GM18511 (cell line): ENCODE measurements around the gene FARS2.
A peak's percentile ranks its signal among the peaks of the same experiment; 100 is the strongest.

Source experiments
- ATAC-seq: cut with Tn5 transposase; IDR thresholded peaks from one replicate; pipeline ENCODE4 v1.9.1; 2021; ENCODE audit warnings: mild to moderate bottlenecking, moderate library complexity; ENCODE audit not compliant: unreplicated experiment

Gene FARS2

DNA sequence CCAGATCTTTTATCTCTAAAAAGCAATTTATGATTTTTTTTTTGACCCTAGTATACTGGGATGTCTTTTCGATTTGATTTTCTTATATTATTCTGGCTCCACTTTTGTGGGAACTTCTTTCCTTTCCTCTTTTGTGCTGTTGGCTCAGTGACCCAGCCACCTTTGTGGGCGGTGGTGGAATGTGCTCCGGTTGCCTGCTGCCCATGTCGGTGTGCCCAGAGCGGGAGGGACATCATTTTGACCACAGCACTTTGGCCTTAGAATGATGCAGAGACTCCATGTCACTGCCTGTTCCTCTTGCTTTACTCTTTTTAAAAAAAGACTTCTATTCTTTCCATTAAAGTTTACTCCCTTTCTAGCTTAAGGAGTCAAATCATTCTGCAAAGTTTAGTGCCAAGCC lies 198.0 kb downstream of the FARS2 start:
- ATAC-seq, result no peak

DNA sequence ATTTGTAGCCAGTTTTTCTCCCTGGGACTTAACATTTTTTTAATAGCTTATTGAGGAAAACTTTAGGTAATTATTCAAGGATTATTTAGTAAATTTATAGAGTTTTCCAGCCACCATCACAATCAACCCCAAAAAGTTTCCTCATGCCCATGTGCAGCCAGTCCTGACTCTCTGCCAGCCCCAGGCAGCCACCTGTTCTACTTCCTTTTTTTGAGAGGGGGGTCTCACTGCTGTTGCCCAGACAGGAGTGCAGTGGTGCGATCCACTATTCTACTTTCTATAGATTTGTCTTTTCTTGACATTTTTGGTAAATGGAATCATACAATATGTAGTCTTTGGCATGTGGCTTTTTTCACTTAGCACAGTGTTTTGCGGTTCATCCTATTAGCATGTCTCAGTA lies 200.1 kb downstream of the FARS2 start:
- no peak for ATAC-seq

DNA sequence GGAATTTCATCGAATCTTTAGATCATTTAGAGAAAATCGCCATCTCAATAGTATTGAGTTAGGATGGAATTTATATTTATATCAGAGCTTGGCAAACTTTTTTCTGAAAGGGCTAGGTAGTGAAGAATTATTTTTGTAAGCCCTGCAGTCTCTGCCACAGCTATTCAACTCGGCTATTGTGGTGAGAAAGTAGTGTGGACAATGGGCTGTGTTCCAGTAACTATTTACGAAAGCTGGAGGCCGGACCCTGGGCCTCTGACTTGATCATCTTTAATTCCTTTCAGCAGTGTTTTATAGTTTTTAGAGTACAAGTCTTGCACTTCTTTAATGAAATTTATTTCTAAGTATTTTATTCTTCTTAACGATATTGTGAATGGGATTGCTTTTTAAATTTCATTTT lies 201.5 kb downstream of the FARS2 start:
- ATAC-seq, result no peak

DNA sequence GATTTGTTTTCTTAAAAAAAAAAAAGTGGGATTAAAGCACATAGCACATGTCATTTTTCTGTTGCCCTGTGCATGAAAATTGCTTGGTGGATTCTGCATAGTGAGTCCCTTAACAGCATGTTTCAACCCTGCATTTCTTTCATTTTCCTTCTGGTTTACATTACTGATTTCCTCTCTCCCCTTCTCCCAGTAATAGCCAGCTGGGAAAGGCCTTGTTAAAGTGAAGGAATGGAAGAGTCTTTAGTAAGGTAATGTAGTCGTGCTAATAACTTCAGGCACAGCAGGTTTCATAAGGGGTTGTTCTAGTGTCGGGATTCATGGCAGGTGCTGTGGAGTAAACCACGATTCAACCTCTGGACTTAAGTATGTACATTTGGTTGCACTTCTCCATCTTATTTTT lies 202.4 kb downstream of the FARS2 start:
- no peak for ATAC-seq

DNA sequence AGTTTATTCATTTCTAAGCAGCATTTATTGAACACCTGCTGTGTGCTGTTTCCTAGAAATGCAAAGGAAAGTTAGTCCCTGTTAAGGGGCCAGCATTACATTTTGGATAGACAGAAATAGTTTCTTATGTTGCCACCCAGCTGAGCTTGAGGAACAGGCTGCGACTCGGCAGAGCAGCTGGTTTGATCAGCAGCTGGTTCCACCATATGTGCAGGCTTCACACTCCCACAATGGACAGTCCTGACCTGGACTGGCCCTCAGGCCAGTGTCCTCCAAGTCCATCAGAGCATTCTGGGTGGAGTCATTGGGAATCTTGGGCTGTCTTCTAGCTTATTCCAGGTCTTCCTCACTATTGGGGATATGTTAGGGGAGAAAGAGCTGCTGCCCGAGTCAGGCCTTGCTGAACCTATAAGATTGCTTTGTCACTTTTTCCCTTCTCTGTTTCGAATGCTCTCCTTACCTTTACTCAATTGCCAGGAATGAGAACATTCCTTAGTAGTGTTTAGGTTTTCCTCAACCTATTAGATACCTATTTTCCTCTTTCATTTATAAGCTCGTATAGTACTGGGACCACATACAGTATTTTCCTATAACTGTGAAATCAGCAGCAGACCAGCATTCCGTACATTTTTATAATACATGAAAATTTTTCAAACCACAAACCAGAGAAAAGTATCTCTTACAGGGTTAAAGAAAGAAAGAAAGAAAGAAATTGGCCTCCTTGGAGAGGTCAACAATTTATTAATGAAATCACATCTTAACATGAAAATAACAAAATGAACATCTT lies 203.0 kb downstream of the FARS2 start:
- ATAC-seq, result no peak

DNA sequence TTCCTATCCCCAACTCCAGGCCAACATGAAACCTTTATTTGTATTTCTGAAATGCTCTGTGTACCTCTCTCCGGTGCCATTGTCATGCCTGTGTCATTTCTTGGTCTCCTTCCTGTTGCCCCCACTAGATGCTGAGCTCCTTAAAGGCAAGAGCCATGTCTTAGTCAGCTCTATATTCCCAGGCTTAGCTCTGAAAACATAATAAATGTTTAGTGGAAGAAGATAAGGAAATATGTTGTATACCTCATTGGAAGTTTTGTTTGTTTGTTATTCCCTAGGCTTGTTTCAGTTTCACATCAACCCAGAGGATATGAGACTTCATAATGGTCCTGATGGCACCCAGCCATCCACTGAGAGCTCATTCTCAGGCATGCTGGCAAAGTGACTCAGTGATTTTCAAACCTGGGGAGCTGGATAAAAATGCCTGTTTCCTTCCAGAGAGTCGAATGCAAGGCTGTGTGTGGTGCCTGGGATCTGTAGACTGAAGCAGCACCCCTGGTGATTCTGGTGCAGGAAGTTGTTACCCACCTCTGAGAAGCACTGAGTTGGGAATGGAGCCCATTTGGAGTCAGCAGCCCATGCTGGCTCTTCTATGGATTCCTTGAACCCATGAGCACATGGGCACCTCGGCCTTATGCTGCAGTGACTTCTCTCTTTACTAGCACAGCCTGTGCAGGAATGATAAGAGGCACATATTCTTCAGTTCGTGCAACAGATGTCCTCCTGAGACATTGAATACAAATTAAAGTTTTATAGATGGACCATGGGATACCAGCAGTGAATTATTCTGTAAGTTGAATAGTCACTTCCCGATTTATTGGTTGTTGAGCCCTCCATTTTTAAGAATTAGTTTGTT lies 205.2 kb downstream of the FARS2 start:
- no peak for ATAC-seq

DNA sequence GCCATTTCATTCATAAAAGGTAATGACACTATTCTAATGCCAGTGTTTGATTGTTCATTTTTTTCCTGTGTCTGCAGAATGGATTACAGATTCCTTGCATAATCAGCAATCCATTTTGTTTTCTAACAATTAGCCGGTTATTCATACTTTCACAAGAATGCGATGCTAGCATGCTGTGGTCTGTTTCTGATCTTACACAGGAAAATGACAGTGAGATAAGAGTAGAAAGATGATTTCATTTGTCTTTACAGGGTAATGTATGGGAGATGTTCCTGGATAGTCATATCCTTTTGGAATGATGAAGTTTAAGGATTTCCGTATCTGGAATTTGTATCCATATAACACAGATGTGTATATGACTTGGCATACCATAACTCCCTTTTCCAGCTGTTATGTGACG lies 207.3 kb downstream of the FARS2 start:
- ATAC-seq, result no peak

DNA sequence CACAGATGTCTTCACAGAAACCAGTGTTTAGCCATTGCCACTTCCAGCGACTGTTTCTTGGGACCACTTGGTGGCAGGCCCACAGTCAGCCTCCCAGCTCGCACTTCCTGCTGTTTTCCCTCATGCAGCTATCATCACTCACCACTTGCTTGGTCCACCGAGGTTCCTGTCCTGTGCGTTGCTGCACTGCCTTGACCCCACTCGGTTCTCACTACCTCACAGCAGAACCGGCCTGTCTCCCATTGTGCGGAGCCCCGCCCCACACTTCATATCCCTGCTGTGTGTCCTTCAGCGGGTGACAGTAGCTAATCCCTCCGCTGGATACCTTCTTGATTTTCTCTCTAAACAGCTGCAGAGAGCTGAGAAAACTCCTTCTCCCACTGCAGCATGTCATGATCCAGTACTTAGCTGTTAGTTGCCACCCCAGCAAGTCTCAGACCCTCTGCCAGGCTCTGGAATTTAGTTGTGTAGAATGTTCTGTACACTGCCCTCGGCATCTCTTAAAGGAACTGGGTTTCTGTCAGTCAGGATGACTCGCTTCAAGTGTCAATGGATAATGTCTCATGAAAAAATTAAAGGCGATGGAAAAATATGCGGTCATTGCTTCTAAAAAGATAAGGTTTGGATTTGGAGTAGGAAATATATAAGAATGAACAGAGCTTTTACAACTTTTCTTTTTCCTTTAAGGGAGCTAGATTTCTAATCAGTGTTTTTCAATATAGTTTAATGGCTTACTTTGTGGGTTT lies 208.0 kb downstream of the FARS2 start:
- no peak for ATAC-seq

DNA sequence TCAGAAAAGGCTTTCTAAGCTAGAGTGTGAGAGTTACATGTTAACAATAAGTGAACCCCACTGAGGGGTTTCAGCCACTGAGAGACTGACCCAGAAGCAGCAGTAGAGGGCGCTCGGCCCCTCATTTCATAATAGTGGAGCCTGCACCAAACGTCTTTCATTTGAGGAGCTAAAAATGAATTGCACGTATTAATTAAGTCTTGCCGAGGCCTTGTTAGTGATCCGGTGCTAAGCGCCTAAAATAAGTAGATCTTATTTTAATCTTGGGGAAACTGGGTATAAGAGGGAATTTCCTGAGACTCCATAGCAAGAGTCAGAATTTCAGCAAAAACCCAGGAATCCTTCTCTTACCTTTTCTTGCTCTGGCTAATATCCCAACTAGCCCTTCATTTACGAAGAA lies 209.7 kb downstream of the FARS2 start:
- ATAC-seq, result no peak

DNA sequence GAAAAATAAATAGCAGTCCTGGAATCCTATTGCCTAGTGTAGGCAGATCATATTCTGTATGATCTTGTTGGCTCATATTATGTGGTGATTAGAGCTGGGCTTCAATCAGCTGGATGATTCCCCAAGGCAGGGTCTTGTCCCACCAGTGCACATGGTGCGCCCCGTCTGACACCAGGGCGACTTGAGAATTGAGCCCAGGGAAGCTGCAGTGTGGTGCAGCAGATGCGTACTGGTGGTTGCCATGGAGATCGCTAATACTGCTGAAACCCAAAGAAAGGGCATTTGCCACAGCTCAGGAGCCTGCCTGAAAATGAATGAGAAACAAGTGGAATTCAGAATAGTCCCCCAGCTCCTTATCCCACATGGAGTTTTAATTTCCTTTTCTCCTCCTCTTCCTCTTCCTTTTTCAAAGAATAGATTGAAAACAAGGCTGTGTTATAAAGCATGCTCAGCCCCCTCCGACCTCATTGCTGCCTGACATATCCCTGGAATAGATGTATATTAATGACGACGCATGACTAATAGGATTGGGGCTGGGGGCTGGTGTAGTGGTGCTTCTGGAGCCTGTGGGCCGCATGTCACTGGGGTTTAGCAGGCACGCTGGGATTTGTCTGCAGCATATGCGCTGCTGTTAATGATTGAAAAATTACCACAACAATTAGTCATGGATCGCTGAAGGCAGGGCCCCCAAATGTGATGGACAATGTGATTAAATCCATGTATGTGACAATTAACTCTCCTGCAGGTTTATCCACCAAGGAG lies 210.5 kb downstream of the FARS2 start:
- no peak for ATAC-seq

DNA sequence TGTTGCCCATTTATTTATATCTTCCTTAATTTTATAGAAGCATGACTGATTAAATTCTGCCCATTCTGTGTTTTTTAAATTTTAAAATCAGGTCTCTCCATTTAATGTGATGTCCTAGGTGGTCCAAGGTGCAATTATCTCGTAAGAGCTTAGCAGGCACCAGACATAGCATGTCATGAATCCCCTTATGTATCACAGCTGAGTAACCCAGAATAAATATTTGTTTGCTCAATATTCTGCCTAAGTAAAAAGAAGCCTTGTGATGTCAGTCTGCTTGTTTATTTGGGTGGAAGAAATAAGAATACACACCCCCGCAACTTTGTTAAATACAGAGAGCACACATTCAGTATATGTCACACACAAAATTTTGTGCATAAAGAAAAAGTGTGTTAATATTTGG lies 211.3 kb downstream of the FARS2 start:
- ATAC-seq, result no peak

DNA sequence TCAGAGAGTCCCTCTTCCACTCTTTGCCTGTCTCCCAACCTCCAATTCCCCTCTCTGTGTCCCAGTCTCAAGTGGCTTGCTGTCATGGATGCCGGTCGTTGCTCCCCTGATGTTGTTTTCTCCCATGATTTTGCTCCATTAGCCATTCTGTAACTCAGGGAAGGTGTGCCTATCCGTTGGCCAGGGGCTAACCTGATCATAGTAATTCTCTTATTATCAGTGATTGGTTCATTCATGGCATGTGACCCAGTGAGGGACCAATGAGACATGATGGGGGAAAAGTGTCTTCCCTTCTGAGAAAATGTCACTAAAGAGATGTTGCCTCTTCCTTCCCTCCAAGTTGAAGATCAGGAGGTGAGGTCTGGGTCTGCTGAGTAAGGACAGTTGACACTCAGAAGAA lies 214.5 kb downstream of the FARS2 start:
- no peak for ATAC-seq

DNA sequence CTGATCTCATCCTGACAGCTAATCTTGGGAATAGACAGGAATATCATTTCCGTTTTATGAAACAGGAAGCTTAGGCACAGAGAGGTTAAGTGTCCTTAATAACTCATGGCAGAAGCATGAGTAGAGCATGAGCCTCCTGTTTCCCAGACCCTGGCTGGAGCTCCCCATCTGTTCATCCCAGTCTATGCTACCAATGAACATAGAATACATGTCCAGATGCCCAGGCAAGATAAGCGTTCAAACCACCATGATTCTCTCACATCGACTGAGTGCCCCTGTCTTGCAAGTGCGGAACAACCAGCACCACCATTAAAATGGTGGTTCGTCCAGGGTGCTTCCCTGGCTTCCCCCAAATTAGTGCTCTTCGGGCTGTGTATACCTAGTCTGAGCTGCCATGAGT lies 217.1 kb downstream of the FARS2 start:
- ATAC-seq, result no peak

DNA sequence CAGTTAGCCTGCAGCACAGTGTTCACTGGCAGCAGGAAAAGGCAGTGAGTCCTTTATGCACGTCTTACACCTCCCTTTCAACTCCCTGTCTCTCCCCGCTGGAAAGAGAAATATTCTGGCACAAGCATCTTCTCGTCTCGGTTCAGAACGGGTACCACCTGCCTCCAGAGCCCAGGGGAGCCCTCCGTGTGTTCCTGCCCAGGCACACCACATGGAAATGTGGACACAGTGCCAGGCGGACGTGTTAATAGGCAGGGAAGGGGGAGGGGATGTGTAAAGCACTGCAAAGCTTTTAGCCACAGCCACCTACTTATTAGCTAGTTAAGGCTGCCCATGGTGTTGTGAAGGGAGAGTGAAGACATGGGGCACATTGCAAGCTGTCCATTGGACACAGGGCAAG lies 219.7 kb downstream of the FARS2 start:
- ATAC-seq, result no peak

DNA sequence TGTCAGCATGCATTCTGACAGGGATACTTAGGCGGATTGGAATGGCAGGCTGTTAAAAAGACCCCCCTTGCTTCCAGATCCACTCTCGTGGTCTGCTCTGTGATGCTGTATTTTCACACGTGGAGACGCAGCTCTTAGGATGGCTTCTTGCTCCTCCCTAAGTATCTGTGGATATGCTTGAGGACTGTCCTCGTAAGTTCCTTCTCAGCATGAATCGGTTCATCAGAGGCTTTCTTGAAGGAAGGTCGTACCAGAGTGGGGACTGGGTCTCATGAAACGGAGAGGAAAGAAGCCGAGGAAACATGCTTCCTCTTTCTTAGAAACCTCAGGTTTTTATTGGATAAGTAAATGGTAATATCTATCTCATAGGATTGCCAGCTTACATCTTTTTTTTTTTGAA lies 220.4 kb downstream of the FARS2 start:
- ATAC-seq, result no peak

DNA sequence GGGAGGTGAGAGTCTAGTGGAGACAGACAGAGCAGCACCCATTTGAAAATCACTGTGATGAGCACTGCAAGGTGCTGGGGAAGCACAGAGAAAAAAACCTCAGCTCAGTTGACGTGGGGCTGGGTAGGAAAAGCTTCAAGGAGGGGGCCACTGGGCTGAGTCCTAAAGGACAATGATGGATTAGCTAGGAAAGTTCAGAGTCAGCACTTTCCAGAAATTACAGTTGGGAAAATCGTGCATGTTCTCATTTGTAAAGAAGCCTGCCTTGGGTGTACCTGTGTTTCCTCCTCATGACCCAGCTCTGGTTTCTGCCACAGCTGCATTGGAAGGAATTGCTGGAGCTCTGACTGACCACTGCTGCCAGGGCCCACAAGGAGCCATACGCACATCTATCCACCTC lies 221.3 kb downstream of the FARS2 start:
- ATAC-seq, result no peak

DNA sequence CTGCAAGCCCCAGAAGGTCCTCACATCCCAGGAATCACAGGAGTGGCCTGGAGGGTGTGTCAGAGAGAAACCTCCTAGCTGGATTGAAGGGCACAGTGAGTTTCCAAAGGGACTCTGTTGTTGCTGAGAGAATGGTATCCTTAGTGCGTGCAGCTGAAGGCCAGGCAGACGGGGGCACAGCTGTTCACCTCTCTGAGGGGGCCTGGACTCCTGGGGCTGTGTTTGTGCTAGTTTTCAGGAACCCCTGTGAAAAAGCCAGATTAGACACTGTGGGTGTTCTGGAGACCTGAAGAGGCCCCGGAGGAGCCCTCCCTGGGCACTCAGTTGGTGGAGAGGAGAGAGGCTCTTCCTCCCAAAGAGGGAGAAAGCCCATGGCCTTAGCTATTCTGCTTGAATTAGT lies 223.4 kb downstream of the FARS2 start:
- no peak for ATAC-seq

DNA sequence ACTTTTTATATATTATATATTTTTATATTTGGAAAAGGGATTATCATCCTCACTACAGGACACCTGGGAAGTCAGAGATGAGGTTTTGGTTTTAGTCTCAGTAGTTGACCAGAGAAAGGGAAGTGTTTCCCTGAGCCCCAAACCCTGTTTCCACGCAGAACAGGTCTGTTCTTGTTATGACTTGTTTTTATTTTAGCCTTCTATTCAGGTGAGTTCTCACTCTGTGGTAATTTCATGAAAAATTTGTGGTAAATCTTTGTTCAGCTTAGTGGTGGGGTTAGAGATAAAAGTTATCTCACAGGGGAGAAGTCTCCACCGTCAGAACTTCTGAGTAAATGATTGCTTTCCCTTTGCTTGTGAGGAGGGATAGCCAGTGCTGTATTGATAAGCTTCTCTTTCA lies 224.9 kb downstream of the FARS2 start:
- ATAC-seq, result peak; percentile 98

DNA sequence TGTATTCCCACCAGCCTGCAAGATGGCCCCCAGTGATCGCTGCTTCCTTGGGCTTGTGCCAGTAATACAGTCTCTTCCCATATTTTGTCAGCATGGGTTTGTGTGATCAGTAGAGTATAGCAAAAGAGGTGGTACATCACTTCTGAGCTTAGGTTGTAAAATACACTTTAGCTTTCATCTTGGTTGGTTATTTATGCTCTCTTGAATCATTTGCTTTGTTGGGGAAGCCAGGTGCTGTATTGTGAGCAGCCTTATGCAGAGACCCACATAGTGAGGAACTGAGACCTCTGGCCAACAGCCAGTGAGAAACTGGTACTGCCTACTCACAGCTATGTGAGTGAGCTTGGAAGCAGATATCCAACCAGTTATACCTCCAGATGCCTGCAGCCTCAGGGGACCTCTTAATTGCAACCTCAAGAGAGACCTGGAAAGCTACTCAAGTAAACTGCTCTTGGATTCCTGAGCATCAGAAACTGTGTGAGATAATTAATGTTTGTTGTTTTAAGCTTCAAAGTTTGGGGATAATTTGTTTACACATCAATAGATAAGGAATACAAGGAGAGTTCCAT lies 229.3 kb downstream of the FARS2 start:
- no peak for ATAC-seq

DNA sequence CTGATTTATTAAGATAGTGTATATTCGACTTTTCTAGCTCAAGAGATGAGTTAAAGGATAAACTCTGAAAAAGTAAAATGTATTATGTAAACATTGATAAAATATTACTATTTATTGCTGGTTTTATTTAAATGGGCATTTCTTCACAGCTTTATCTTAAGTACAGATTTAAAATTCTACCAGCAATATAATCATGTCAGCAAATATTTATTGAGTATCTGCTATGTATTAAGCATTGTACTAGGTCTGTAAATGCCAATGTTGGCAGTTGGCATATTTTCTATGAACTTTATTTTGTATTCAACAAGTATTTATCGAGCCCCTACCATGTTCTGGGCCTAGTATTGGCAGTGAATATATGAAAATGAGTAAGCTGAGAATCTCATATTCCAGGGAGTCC lies 231.0 kb downstream of the FARS2 start:
- ATAC-seq, result no peak

DNA sequence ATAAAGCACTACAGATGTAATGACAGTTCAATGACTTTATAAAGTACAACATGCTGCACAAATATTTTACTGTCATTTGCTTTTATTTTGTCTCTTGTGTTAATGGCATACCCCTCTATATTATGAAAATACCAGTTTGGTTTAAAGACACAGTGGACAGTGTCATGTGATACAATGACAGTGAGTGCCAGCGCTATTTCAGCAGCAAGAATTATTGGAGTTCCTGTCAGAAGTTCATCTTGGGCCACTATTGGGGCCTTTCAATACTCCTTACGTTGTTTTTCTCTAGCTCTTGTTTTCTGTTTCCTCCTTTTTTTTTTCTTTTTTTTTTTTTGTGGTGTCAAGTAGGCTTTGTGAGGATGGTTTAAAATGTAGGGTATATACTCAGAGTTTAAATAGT lies 232.5 kb downstream of the FARS2 start:
- ATAC-seq, result no peak
